COLO668 (cell line): ENCODE data around the gene NDST1.

ENCODE experiments used
- DNase-seq: peaks from one replicate; lab custom pipeline; 2025; ENCODE audit not compliant: unreplicated experiment; lab: John Stamatoyannopoulos, UW

Gene NDST1

DNA sequence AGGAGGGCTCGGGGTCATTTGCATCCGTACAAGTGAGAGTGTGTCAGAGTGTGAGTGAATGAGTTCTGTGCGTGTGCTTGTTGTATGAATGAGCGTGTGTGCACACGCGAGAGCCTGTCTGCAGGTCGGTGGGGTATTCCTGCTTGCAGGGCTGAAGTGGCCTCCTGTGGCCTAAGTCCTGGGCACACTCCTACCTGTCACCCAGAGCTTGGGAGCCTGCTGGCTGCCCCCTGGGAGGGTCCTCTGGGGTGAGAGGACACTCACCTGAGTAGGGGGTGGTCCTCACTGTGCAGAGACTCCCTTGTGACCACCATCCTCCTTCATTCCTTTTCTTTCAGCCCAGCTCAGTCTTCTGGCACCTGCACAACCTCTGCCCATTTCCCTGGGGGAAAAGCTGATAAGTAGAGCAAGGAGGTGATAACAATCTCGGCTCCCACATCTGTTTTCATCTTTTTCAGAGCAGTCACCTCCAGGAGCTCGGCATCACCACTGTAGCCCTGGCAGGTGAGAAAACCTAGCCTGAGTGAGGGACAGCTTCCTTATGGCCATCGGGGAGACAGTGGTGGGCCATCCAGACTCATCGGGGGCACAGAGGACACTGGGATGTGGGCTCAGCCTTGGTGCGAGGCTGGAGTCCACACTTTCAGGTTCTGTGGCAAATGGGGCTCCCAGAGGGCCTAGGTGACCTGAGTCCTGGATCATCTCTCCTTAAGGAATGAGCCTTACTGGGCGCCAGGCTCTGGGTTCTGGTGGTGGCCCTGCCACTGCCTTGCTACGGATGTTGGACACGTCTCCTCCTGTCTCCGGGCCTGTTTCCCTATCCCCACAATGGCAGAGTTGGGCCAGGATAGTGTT is 93.8 kb downstream of the NDST1 start:
- DNase-seq, result no peak

DNA sequence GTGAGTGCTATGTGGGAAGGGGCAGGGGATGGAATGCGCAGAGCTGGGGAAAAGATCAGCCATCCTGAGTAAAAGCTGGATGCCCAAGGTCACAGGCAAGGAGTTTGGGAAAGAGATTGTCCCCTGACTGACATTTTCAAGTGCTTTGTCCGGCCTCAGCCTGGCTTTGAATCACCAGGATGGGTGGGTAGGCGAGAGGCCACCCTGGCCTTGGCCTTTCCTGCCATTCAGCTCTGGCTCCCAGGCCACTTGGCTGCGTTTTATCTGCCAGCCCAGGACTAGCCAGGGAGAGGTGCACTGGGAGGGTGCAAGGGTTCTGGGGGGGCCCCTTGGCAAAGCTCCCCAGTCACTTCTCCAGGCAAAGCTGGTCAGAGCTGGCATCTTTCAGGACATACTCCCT is 95.1 kb downstream of the NDST1 start:
- DNase-seq, result no peak

GRCh38 chr5:150603491-150603890 is 95.6 kb downstream of the NDST1 start:
- DNase-seq, result no peak

GRCh38 chr5:150604010-150604409 is 96.1 kb downstream of the NDST1 start:
- DNase-seq, result no peak

DNA sequence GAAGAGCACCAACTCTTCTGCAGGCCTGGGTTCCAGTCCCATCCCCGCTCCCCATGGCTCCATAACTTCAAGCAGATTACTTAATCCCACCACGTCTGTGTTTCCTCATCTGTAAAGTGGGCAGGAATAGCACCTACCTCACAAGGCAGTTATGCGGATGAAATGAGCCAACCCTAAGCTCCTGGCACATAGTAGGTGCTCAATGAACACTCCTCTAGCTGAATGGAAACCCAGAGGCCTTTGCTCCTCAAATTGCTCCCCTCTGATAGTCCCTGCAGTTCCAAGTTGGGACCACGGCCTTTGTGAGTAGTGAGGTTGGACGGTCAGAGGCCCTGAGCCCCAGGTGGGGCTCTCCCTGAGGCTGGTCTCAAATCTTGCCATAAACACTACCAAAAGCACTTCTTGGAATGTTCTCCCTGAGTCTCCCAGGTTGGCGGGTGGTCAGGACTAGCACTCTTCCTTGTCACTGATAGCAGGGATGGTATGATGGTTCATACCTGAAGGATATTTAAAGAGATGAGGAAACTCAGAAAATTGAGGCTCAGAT is 97.0 kb downstream of the NDST1 start:
- no peak for DNase-seq

- DNase-seq, result no peak
Observed at GRCh38 chr5:150605546-150605945, 97.6 kb downstream of the NDST1 start.

- DNase-seq, result no peak
Observed at GRCh38 chr5:150606476-150606875, 98.5 kb downstream of the NDST1 start.

- DNase-seq, result no peak
Observed at GRCh38 chr5:150607105-150607504, 99.2 kb downstream of the NDST1 start.
